Heart right ventricle (tissue), 16 donors: ENCODE results near the gene ETNPPL. TPM values are rescaled to one million over a fixed set of nuclear protein-coding genes. Genes with fewer than 3 reads are reported as not detected.

Experiments
- ATAC-seq, 8 donors: fragments of 200-7000 bp; cut with Tn5 transposase; one replicate each; pipeline ENCODE4 v1.9.1; 2020; ENCODE audit warnings: mild to moderate bottlenecking in 8 of 8, moderate library complexity in 8 of 8, moderate number of reproducible peaks in 1 of 8
- DNase-seq, 2 donors: peaks; one replicate each; pipeline ENCODE4 v3.0.0-alpha.2; 2020
- H3K27ac ChIP-seq, 10 donors: fragments of 200-600 bp; sonication (generic) in 2 of 10; one replicate each; pipeline versions ENCODE4 v1.5.0 to v1.8.0; 2020 to 2022; ENCODE audit warnings: mild to moderate bottlenecking in 3 of 10
- H3K27me3 ChIP-seq, 7 donors: fragments of 200-600 bp; one replicate each; pipeline ENCODE4 v1.8.0; 2021 to 2022; ENCODE audit warnings: mild to moderate bottlenecking in 2 of 7
- H3K36me3 ChIP-seq, 9 donors: fragments of 200-600 bp; sonication (generic) in 1 of 9; one replicate each; pipeline versions ENCODE4 v1.5.0 to v1.8.0; 2020 to 2022; ENCODE audit warnings: mild to moderate bottlenecking in 2 of 9
- H3K4me1 ChIP-seq, 9 donors: fragments of 200-600 bp; sonication (generic) in 1 of 9; one replicate each; pipeline versions ENCODE4 v1.5.0 to v1.8.0; 2020 to 2022; ENCODE audit warnings: mild to moderate bottlenecking in 4 of 9
- H3K4me3 ChIP-seq, 10 donors: fragments of 200-600 bp; sonication (generic) in 2 of 10; one replicate each; pipeline versions ENCODE4 v1.5.0 to v1.8.0; 2020 to 2022; ENCODE audit warnings: mild to moderate bottlenecking in 7 of 10, moderate library complexity in 2 of 10
- H3K9me3 ChIP-seq, 11 donors: fragments of 200-600 bp in 10 of 11; sonication (generic) in 2 of 11; one replicate each; pipeline versions ENCODE4 v1.5.0 to v1.8.0; 2013 to 2022; ENCODE audit warnings: mild to moderate bottlenecking in 2 of 11, control low read depth in 1 of 11, moderate library complexity in 1 of 11
- CTCF ChIP-seq, 9 donors: fragments of 200-600 bp; sonication (generic) in 2 of 9; IDR thresholded peaks; one replicate each; pipeline versions ENCODE4 v1.5.0 to v1.8.0; 2021 to 2022; ENCODE audit warnings: antibody characterized with exemption in 9 of 9, mild to moderate bottlenecking in 5 of 9, moderate library complexity in 1 of 9
- WGBS, 2 donors: extraction: QIAGEN DNeasy Blood & Tissue Kit; methylation state at CpG; one replicate each; pipeline ENCODE4 v1.1.7; 2013; ENCODE audit warnings: inconsistent platforms in 1 of 2; 5-methylcytosine and 5-hydroxymethylcytosine counted together
- intact Hi-C, 10 donors: fragments of 100-400 bp; cut with DNase I; formaldehyde crosslinking; loops; one replicate each; pipeline versions ENCODE4 v1.11.1 to v1.14.2; 2022
- polyA plus RNA-seq, 2 donors: library from polyadenylated mRNA; stranded (reverse); fragments of 200-250 nt; gene quantifications; one replicate each; pipeline ENCODE4 v1.2.3, GENCODE V29; 2013
- total RNA-seq, 10 donors: library from RNA; stranded (reverse); fragmentation: NEBNext Ultra II Directional in 3 of 10; extraction: Animal tissue kit (Norgen Biotek cat#: 25700) in 3 of 10; gene quantifications; one replicate each; pipeline versions ENCODE4 v1.2.1 to v1.2.4, GENCODE V29; 2021 to 2023
- donor health status: Arrhythmogenic right ventricular cardiomyopathy.
- donor health status: ischemic (EF 13 %, LVEDD 7.1; RV severe dilation, severe dysfunction).
- donor health status: healthy with polysubstance abuse.
- donor health status: DM: no; HTN: yes; CAD: no.
- donor health status: DM: no; HTN: no; CAD: no.
- donor health status: ischemic (EF 25% LVEDD 6.9; RV normal size, moderate dysfunction).
- donor health status: ischemic (EF 25% LVEDD 5.7; RV mildly dilated, moderate dysfunction).
- donor health status: healthy.
- donor health status: DM: yes; HTN: yes; CAD: no.
- donor health status: Ischemic cardiomyopathy.
- donor health status: ischemic (EF 35%, LVEDD 5.7; RV mildly dilated, moderate dysfunction).
- donor health status: nonischemic (EF 11% LVEDD 7.7; RV severe dilation, severe dysfunction).
- donor health status: DM: yes; HTN: yes; CAD: no.
- donor health status: PGD.
- donor health status: ischemic (EF 29% LVEDD 5.4; RV normal size, mild dysfunction).
- donor health status: nonischemic (EF 23%, LVEDD 6.1; RV moderate dilation, normal function).

Gene ETNPPL
- total and polyA plus RNA-seq, 12 donors, result 1.9 to 45.8 (median 5.4) TPM

DNA sequence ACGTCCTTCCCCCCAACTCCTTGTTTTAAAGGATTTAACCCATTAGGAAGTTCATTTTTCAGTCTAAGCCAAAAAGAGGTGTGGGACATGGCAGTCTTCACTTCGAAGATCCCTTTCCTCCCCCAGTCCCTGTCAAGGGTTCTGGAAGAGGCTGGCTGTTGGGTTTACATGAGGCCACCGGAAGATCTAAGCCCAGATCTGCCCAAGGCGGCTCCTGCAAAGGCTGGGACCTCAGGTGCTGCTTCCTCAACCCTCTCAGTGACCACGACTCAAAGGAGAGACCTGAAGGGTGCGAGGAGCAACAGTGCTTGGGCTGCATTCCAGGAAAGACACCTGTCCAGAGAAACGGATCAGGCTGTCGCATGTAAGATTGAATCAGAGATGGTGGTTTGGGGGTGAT is 23.5 kb upstream of the ETNPPL start:
- Histone ChIP-seq H3K36me3 (no peaks in the 10 kb centered on the region), H3K27ac (no peak overlapping the region), H3K9me3 (no peaks in the 10 kb centered on the region), H3K4me3 (no peak overlapping the region), H3K27me3 (no peaks in the 10 kb centered on the region), H3K4me1 (no peaks in the 10 kb centered on the region)
- ATAC-seq, result no peak
- no peak for TF ChIP-seq CTCF (IDR thresholded peaks at IDR 0.05)
- intact Hi-C loops, result no loop called here
- no peak for DNase-seq
- 87 to 93% methylated on average over 8 of the region's 8 CpGs for WGBS, 2 donors

DNA sequence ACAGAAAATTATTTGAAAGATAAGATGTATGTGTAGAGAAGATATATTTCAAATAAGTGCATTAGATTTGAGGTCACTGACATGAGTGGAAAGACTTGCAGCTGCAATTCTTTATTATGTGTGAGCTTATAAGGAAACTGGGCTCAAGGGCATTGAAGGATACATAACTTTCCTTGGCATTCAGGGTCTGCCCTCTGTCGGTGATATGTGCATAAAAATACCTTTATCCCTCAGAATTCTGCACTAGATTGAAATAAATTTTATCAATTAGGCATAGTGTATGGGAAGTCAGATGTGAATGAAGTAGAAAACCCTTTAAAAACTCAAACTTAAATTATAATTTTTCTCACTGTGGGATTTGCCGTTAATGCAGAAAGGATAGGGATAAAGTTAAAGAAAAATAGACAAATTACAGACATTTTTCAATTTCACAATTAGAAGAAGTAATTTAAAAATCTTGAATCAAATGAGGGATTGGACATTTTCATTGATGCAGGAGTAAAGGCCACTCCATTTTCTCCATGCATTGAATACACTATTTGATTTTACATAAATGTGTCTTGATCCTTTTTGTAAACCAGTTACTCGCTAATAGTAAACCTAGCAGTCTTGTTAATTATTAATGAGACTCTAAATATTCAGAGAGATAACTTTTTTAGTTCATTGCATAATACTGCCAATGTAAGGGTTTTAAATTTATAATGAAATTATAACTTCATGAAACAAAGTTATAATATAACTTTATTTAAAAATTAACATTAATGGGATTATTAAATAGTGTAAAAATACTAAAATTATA is 21.0 kb upstream of the ETNPPL start:
- H3K4me3 ChIP-seq, result no peak overlapping the region
- no peaks in the 10 kb centered on the region for H3K4me1 ChIP-seq
- intact Hi-C loops, result no loop called here
- ATAC-seq (no peak), DNase-seq (no peak)
- H3K9me3 ChIP-seq, result no peaks in the 10 kb centered on the region
- no peaks in the 10 kb centered on the region for H3K27me3 ChIP-seq
- WGBS, 2 donors, result 67 to 74% methylated on average over 3 of the region's 3 CpGs
- H3K27ac ChIP-seq, result no peak overlapping the region
- H3K36me3 ChIP-seq, result no peaks in the 10 kb centered on the region
- TF ChIP-seq CTCF (IDR thresholded peaks at IDR 0.05), result peak in 4 of 9 donors; percentile 9 to 34 (median 22)

GRCh38 chr4:108779958-108780357 is 17.1 kb upstream of the ETNPPL start:
- Histone ChIP-seq H3K27ac (no peak overlapping the region), H3K4me1 (peaks cover 0 to 5% (median 0%) of the 10 kb centered on the region in 9 donors), H3K36me3 (no peaks in the 10 kb centered on the region), H3K9me3 (no peaks in the 10 kb centered on the region), H3K4me3 (no peak overlapping the region), H3K27me3 (no peaks in the 10 kb centered on the region)
- TF ChIP-seq CTCF (IDR thresholded peaks at IDR 0.05), result no peak
- intact Hi-C loops, result no loop called here
- ATAC-seq (no peak), DNase-seq (no peak)

DNA sequence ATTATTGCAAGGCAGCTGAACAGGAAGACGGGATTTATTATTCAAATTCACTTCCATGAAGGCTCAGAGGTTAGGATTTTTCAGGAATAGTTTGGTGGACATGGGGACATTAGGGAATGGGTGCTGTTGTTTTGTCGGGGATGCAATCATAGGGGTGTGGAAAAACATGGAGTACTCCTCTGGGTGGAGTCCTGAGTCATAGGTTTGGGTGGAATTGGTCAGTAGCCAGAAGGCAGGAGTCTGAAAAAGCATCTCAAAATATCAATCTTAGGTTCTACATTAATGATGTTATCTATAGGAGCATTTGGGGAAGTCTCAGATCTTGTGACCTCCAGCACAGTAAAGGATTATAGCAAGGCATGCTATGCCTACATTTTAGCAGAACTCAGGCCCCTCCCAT is 14.5 kb upstream of the ETNPPL start:
- intact Hi-C loops, result no loop called here
- no peak for DNase-seq
- Histone ChIP-seq H3K4me1 (peaks cover 0 to 10% (median 0%) of the 10 kb centered on the region in 9 donors), H3K27me3 (no peaks in the 10 kb centered on the region), H3K36me3 (no peaks in the 10 kb centered on the region), H3K4me3 (no peak overlapping the region), H3K9me3 (no peaks in the 10 kb centered on the region), H3K27ac (no peak overlapping the region)
- ATAC-seq, result no peak
- WGBS, 2 donors, result 83 to 89% methylated on average over 2 of the region's 2 CpGs
- TF ChIP-seq CTCF (IDR thresholded peaks at IDR 0.05), result no peak
